OCI-LY7 (cell line): ENCODE data around the gene ZDHHC9. TPM values are rescaled to one million over a fixed set of nuclear protein-coding genes. Genes with fewer than 3 reads are reported as not detected.

Source experiments
- BruUV-seq: library from RNA; stranded (reverse); fragments of 400-500 nt; replicated peaks from 2 replicates; lab custom pipeline; 2021; lab: Mats Ljungman, UMichigan
- CTCF ChIA-PET: fragments of 300-600 bp; sonication (Branson Sonifier 250); formaldehyde crosslinking; loops from one replicate; lab custom pipeline; 2022; ENCODE audit warnings: antibody characterized with exemption; ENCODE audit not compliant: unreplicated experiment; lab: Charles Lee
- POLR2A ChIA-PET: fragments of 300-600 bp; sonication (Branson Sonifier 250); formaldehyde crosslinking; loops from one replicate; lab custom pipeline; 2022; ENCODE audit warnings: antibody characterized with exemption; lab: Charles Lee
- DNase-seq: peaks from one replicate; pipeline ENCODE4 v3.0.0-alpha.2; 2015; ENCODE audit warnings: low spot score
- H2AFZ ChIP-seq: fragments of 200-600 bp; sonication (generic), shearing (Covaris generic); 2 replicates; pipeline ENCODE4 v1.6.1; 2014; ENCODE audit warnings: mild to moderate bottlenecking, antibody characterized with exemption, low read length, moderate library complexity
- H3K27ac ChIP-seq: fragments of 200-600 bp; sonication (generic); 2 replicates; pipeline ENCODE4 v1.5.1; 2014; ENCODE audit warnings: mixed run types, low read depth, mild to moderate bottlenecking, moderate library complexity, low read length, inconsistent platforms; ENCODE audit not compliant: poor library complexity, severe bottlenecking
- H3K36me3 ChIP-seq: fragments of 200-600 bp; sonication (generic); 2 replicates; pipeline ENCODE4 v1.6.1; 2014; ENCODE audit warnings: mild to moderate bottlenecking, antibody characterized with exemption, low read length, moderate library complexity, mixed read lengths; ENCODE audit not compliant: insufficient read depth
- H3K4me1 ChIP-seq: fragments of 200-600 bp; sonication (generic); 2 replicates; pipeline ENCODE4 v1.5.1; 2014; ENCODE audit warnings: mild to moderate bottlenecking, low read length; ENCODE audit not compliant: insufficient read depth, poor library complexity, severe bottlenecking
- H3K4me2 ChIP-seq: fragments of 200-600 bp; sonication (generic); 2 replicates; pipeline ENCODE4 v1.6.1; 2014; ENCODE audit warnings: mild to moderate bottlenecking, low read length
- H3K4me3 ChIP-seq: fragments of 200-600 bp; sonication (generic); 2 replicates; pipeline ENCODE4 v1.5.1; 2014; ENCODE audit warnings: mild to moderate bottlenecking, low read depth, low read length; ENCODE audit not compliant: poor library complexity, severe bottlenecking
- H3K79me2 ChIP-seq: fragments of 200-600 bp; sonication (generic); 2 replicates; pipeline ENCODE4 v1.6.1; 2016; ENCODE audit warnings: low read depth, mild to moderate bottlenecking, low read length, moderate library complexity, mixed read lengths; ENCODE audit not compliant: insufficient read depth
- H3K9me2 ChIP-seq: fragments of 200-600 bp; sonication (generic); 2 replicates; pipeline ENCODE4 v1.6.1; 2016; ENCODE audit warnings: mild to moderate bottlenecking, low read length, mixed read lengths; ENCODE audit not compliant: insufficient read depth
- H3K9me3 ChIP-seq: fragments of 200-600 bp; sonication (generic); 2 replicates; pipeline ENCODE4 v1.6.1; 2014; ENCODE audit warnings: mild to moderate bottlenecking, mixed run types, low read length, mixed read lengths
- H4K20me1 ChIP-seq: fragments of 200-600 bp; sonication (generic); 2 replicates; pipeline ENCODE4 v1.6.1; 2014; ENCODE audit warnings: mild to moderate bottlenecking, antibody characterized with exemption, low read length, moderate library complexity, mixed read lengths; ENCODE audit not compliant: insufficient read depth
- CTCF ChIP-seq: fragments of 200-600 bp; sonication (generic); conservative IDR thresholded peaks from 2 replicates; pipeline ENCODE4 v1.5.1; 2014; ENCODE audit warnings: mild to moderate bottlenecking, antibody characterized with exemption, low read length, moderate library complexity, mixed read lengths
- EZH2phosphoT487 ChIP-seq: fragments of 200-600 bp; sonication (generic); IDR thresholded peaks from 2 replicates; pipeline ENCODE4 v1.6.1; 2018; ENCODE audit warnings: low read depth, borderline replicate concordance, mild to moderate bottlenecking, mixed run types, antibody characterized with exemption, low read length, moderate library complexity, mixed read lengths
- intact Hi-C: fragments of 100-400 bp; cut with micrococcal nuclease; formaldehyde crosslinking; loops from one replicate; pipeline ENCODE4 v1.10.0; 2022; ENCODE audit not compliant: unreplicated experiment
- total RNA-seq, 2 experiments: library from RNA; depleted of rRNA in 1 of 2; stranded (reverse); fragments of >200 nt in 1 of 2; shearing (Covaris generic) in 1 of 2; gene quantifications; 2 replicates each; pipeline ENCODE4 v1.2.3, GENCODE V29; 2014 to 2022

Gene ZDHHC9
- total RNA-seq, 2 experiments from 2014 or later: 8.2 to 11.3 TPM

GRCh38 chrX:129843209-129843458 is 552 bp downstream of the ZDHHC9 start:
- Histone ChIP-seq H3K9me2 (no peaks in the 10 kb centered on the region), H3K4me1 (peaks cover 14% of the 10 kb centered on the region), H3K79me2 (peaks cover 7% of the 10 kb centered on the region; the same call in 1 of the 2 replicates), H4K20me1 (no peaks in the 10 kb centered on the region), H3K27ac (no peak overlapping the region), H3K36me3 (peaks cover 4% of the 10 kb centered on the region; the same call in 1 of the 2 replicates), H3K9me3 (no peaks in the 10 kb centered on the region), H3K4me3 (peak overlapping the region; percentile 77), H3K4me2 (peak overlapping the region; percentile 95), H2AFZ (peak overlapping the region; percentile 55; the same call in 1 of the 2 replicates)
- no peak for TF ChIP-seq CTCF
- no peak for TF ChIP-seq EZH2phosphoT487
- intact Hi-C loops: no loop called here
- ChIA-PET CTCF (no interaction called here), POLR2A (interaction anchor here (1.0 kb wide), 1 partner anchor 17 kb away, joined by 4 read pairs; no protein-coding TSS in a partner anchor)
- DNase-seq: no peak
- BruUV-seq: no TSS peak

- POLR2A ChIA-PET: no interaction called here
These were observed 1.0 kb downstream of the ZDHHC9 start for GRCh38 chrX:129842510-129843208.

More at GRCh38 chrX:129842510-129843208, 1.0 kb downstream of the ZDHHC9 start:
- Histone ChIP-seq H3K4me1 (peaks cover 14% of the 10 kb centered on the region), H3K9me2 (no peaks in the 10 kb centered on the region), H3K4me2 (peak overlapping the region; percentile 95), H3K79me2 (peaks cover 7% of the 10 kb centered on the region; the same call in 1 of the 2 replicates), H3K9me3 (no peaks in the 10 kb centered on the region), H3K27ac (no peak overlapping the region), H2AFZ (peak overlapping the region; percentile 55; the same call in 1 of the 2 replicates), H4K20me1 (no peaks in the 10 kb centered on the region), H3K4me3 (peak overlapping the region; percentile 77), H3K36me3 (peaks cover 6% of the 10 kb centered on the region; the same call in 1 of the 2 replicates)
- peak; percentile 11 for DNase-seq
- TF ChIP-seq CTCF (no peak), EZH2phosphoT487 (no peak)
- BruUV-seq: TSS peak; percentile 57
- CTCF ChIA-PET: no interaction called here
- intact Hi-C loops: no loop called here
